Effector memory CD4-positive, alpha-beta T cell (primary cell): ENCODE results near the gene PKNOX2.

Experiments used
- DNase-seq, 3 donors: peaks; one replicate each; pipeline ENCODE4 v3.0.0-alpha.2; 2020
- H3K27ac ChIP-seq: 2 replicates; pipeline ENCODE4 v1.7.0; 2013; ENCODE audit warnings: mild to moderate bottlenecking, low read length, moderate library complexity; ENCODE audit not compliant: insufficient read depth, poor library complexity, severe bottlenecking
- H3K27me3 ChIP-seq: replicated peaks from 2 replicates; pipeline ENCODE4 v1.7.0; 2013; ENCODE audit warnings: mild to moderate bottlenecking, low read length; ENCODE audit not compliant: insufficient read depth, control insufficient read depth, poor library complexity, severe bottlenecking
- H3K36me3 ChIP-seq: 2 replicates; pipeline ENCODE4 v1.7.0; 2013; ENCODE audit warnings: mild to moderate bottlenecking, low read length, moderate library complexity; ENCODE audit not compliant: control insufficient read depth, insufficient read depth
- H3K4me1 ChIP-seq: 2 replicates; pipeline ENCODE4 v1.7.0; 2013; ENCODE audit warnings: low read length, mild to moderate bottlenecking; ENCODE audit not compliant: control insufficient read depth, insufficient read depth, poor library complexity, severe bottlenecking
- H3K4me3 ChIP-seq: 2 replicates; pipeline ENCODE4 v1.7.0; 2013; ENCODE audit warnings: low read length, low read depth, mild to moderate bottlenecking; ENCODE audit not compliant: insufficient read depth, poor library complexity, severe bottlenecking
- H3K9me3 ChIP-seq: 2 replicates; pipeline ENCODE4 v1.7.0; 2013; ENCODE audit warnings: mild to moderate bottlenecking, low read length, moderate library complexity; ENCODE audit not compliant: control insufficient read depth

The PKNOX2 gene

GRCh38 chr11:125422681-125423080 lies 258.1 kb downstream of the PKNOX2 start:
- H3K36me3 ChIP-seq: no peaks in the 10 kb centered on the region
- no peaks in the 10 kb centered on the region for H3K27me3 ChIP-seq
- no peaks in the 10 kb centered on the region for H3K9me3 ChIP-seq
- H3K27ac ChIP-seq: no peak overlapping the region
- DNase-seq: no peak
- H3K4me1 ChIP-seq: no peaks in the 10 kb centered on the region
- H3K4me3 ChIP-seq: no peak overlapping the region

DNA sequence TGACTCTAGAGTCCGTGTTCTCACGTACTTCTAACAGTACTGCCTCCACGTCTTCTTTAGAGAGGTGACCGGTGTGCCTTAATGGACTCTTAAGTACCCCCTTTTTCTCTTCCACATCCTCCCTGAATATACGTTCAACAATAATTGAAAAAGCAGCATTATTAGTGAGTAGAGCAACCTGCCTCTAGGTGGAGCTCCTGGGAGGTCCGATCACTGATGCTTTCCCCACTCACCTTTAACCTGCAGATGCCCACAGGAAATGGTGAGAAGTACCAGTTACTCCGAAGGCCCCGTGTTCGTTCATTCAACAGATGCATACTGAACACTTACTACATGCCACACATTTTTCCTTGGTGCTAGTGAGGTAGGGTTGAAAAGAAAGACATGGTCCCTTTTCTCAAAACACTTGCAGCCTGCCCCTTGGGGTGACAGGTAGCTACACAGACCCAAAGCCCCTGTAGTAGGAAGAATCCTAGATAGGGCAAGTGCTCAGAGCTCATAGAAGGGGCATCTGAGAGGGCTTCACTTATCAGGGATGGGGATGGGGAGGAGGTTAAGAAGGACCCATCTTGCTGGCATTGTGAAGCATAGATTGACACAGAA lies 258.8 kb downstream of the PKNOX2 start:
- no peaks in the 10 kb centered on the region for H3K9me3 ChIP-seq
- no peaks in the 10 kb centered on the region for H3K4me1 ChIP-seq
- no peak for DNase-seq
- H3K27ac ChIP-seq: no peak overlapping the region
- H3K36me3 ChIP-seq: no peaks in the 10 kb centered on the region
- H3K27me3 ChIP-seq: no peaks in the 10 kb centered on the region
- no peak overlapping the region for H3K4me3 ChIP-seq

GRCh38 chr11:125425601-125426000 lies 261.1 kb downstream of the PKNOX2 start:
- Histone ChIP-seq H3K27me3 (no peaks in the 10 kb centered on the region), H3K9me3 (no peaks in the 10 kb centered on the region), H3K27ac (no peak overlapping the region), H3K4me1 (no peaks in the 10 kb centered on the region), H3K4me3 (no peak overlapping the region), H3K36me3 (no peaks in the 10 kb centered on the region)
- DNase-seq: no peak

DNA sequence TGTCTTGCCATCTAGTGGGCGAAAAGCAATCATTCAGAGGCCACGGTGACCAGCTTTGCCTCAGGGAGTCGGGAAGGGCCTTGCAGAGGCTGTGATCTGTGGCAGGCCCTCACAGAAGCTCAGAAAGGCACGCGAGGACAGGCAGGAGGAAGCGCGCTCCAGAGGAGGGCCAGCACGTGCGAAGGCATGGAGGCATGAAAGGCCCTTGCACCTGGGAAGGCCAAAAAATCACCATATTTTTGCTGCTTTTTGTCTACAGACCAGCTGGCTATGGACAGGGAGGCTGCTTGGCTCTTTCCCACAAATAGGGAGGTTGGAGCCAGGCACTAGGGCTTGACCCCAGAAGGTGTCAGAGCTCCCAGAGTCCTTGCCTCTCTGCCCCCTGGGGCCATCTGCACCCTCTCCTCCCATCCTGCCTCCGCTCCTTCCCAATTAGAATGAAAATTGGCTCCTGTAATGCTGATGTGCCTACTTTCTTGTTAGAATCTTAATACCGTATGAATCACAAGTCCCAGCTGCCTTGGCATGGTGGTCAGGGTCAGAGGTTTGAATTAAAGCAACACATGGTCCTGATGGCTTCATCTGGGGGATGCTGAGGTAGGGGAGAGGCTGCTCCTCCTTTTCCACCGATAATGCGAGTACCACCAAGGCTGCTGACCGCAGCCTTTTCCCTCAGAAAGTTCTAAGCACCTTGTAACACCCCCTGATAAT lies 262.4 kb downstream of the PKNOX2 start:
- H3K27ac ChIP-seq: no peak overlapping the region
- no peaks in the 10 kb centered on the region for H3K27me3 ChIP-seq
- H3K4me3 ChIP-seq: no peak overlapping the region

GRCh38 chr11:125428486-125429173 lies 264.1 kb downstream of the PKNOX2 start:
- H3K4me1 ChIP-seq: no peaks in the 10 kb centered on the region
- H3K36me3 ChIP-seq: no peaks in the 10 kb centered on the region
- H3K4me3 ChIP-seq: no peak overlapping the region
- no peak overlapping the region for H3K27ac ChIP-seq
- H3K27me3 ChIP-seq: no peaks in the 10 kb centered on the region
- no peaks in the 10 kb centered on the region for H3K9me3 ChIP-seq
- DNase-seq: no peak

More for the DNA sequence above, 262.4 kb downstream of the PKNOX2 start:
- no peaks in the 10 kb centered on the region for H3K36me3 ChIP-seq
- no peak for DNase-seq
- H3K4me1 ChIP-seq: no peaks in the 10 kb centered on the region
- H3K9me3 ChIP-seq: no peaks in the 10 kb centered on the region

DNA sequence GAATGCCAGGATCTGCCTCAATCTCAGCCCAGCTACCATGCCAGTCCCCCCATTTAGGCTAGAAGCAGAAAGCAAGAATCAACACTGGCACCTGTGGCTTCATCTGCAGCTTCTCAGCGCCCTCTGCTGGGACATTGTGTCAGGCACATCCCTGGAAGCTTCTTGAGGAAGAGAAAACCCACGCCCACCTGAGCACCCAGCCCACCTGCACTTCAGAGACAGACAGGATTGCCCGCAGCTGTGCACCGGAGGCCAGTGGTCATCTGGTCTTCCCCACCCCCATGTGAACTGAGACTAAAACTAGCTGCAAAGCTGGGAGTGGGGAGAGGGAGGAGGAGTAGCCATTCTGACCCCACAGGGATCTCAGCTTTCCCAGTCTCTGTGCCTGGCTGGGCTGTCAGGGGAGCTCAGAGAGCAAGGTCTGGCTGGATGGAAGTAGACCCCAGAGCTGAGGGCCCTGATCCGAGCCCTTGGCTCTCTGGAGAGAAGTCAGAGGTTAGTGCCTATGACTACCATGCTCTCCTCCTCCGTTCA lies 264.7 kb downstream of the PKNOX2 start:
- no peaks in the 10 kb centered on the region for H3K4me1 ChIP-seq
- H3K36me3 ChIP-seq: no peaks in the 10 kb centered on the region
- H3K4me3 ChIP-seq: no peak overlapping the region
- H3K9me3 ChIP-seq: no peaks in the 10 kb centered on the region
- no peak for DNase-seq
- H3K27me3 ChIP-seq: no peaks in the 10 kb centered on the region
- H3K27ac ChIP-seq: no peak overlapping the region

DNA sequence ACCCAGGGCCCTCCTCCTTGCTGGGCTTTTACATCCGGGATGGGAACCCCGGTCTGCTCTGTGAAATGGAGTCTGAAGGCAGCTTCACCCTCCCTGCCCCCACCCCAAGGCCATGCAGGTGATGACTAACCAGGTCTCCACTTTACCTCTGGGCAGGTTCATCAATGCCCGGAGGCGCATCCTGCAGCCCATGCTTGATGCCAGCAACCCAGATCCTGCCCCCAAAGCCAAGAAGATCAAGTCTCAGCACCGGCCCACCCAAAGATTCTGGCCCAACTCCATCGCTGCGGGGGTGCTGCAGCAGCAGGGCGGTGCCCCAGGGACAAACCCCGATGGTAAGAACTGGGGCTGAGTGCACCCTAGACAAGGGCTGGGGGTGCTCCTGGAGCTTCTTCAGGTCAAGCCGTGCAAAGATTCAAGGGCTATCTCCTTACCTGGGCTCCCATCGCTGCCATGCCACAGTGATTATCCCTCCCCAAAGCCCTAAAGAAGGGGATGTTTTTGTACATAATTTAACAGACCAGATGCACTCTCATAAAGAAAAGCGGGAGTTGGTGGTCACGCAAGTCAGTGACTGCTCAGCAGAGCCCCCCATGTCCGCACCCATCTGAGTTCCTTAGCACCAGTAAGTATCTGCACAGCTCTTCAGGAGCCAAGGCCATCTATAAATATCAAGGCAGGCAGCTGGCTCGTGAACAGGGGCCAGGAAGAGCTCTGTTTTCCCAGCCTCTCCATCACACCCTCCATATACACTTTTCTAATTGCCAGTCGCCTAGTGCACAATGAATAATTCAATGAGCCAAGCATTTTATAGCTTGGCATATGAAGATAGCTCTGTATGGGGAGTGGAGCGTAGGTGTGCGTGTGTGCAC lies 265.5 kb downstream of the PKNOX2 start:
- Histone ChIP-seq H3K4me3 (no peak overlapping the region), H3K9me3 (no peaks in the 10 kb centered on the region), H3K27me3 (no peaks in the 10 kb centered on the region), H3K36me3 (no peaks in the 10 kb centered on the region), H3K4me1 (no peaks in the 10 kb centered on the region), H3K27ac (no peak overlapping the region)
- DNase-seq: no peak

- no peaks in the 10 kb centered on the region for H3K27me3 ChIP-seq
- H3K9me3 ChIP-seq: no peaks in the 10 kb centered on the region
- H3K4me3 ChIP-seq: no peak overlapping the region
- no peak for DNase-seq
- no peaks in the 10 kb centered on the region for H3K4me1 ChIP-seq
- H3K27ac ChIP-seq: no peak overlapping the region
- no peaks in the 10 kb centered on the region for H3K36me3 ChIP-seq
Measured at GRCh38 chr11:125431009-125431408, 266.5 kb downstream of the PKNOX2 start.

DNA sequence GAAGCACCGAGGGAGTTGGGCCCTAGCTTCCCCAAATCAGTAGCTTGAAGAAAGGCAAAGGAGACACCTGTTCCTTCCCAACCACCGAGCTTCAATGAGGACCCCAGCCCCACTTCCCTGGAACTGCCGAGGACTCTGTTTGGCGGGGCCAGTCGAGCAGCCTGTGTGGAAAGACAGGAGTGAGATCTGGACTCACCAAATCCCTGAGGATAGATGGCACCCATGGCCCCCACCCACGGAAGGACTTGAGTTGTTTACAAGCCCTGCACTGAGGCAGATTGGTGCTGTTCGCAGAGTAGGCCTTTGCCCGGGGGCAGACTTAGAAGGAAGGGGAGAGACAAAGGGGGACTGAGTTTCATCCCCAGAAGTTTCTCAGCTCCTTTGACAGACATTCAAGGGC lies 266.9 kb downstream of the PKNOX2 start:
- H3K27ac ChIP-seq: no peak overlapping the region
- no peaks in the 10 kb centered on the region for H3K9me3 ChIP-seq
- no peaks in the 10 kb centered on the region for H3K4me1 ChIP-seq
- DNase-seq: no peak
- no peak overlapping the region for H3K4me3 ChIP-seq
- no peaks in the 10 kb centered on the region for H3K27me3 ChIP-seq
- no peaks in the 10 kb centered on the region for H3K36me3 ChIP-seq
